Right lobe of liver (tissue), 4 donors: ENCODE results near the gene DPP6.

Source experiments
- POLR2A ChIP-seq: fragments of 450-650 bp; IDR thresholded peaks from one replicate; pipeline ENCODE4 v1.6.1; 2017; ENCODE audit warnings: antibody characterized with exemption, mild to moderate bottlenecking
- TF ChIP-seq, protein P1 (sequence below), 4 donors: fragments of 200-600 bp in 3 of 4; fragments of 450-650 bp in 1 of 4; IDR thresholded peaks; one replicate each; pipeline versions ENCODE4 v1.5.1 to v1.8.0; 2016 to 2022; ENCODE audit warnings: antibody characterized with exemption in 4 of 4, mild to moderate bottlenecking in 2 of 4
- donor health status: DM: no; HTN: no; CAD: no.
- donor health status: DM: no; HTN: no; CAD: no.
- donor health status: DM: no; HTN: yes; CAD: no.

DNA sequence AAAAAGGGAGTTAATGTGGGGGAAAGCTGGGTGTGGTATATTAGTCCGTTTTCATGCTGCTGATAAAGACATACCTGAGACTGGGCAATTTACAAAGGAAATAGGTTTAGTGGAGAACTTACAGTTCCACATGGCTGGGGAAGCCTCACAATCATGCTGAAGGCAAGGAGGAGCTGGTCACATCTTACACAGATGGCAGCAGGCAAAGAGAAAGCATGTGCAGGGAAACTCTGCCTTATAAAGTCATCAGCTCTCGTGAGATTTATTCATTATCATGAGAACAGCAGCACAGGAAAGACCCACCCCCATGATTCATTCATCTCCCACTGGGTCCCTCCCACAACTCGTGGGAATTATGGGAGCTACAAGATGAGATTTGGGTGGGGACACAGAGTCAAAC lies 836.5 kb downstream of the DPP6 start:
- TF ChIP-seq, protein P1, sequence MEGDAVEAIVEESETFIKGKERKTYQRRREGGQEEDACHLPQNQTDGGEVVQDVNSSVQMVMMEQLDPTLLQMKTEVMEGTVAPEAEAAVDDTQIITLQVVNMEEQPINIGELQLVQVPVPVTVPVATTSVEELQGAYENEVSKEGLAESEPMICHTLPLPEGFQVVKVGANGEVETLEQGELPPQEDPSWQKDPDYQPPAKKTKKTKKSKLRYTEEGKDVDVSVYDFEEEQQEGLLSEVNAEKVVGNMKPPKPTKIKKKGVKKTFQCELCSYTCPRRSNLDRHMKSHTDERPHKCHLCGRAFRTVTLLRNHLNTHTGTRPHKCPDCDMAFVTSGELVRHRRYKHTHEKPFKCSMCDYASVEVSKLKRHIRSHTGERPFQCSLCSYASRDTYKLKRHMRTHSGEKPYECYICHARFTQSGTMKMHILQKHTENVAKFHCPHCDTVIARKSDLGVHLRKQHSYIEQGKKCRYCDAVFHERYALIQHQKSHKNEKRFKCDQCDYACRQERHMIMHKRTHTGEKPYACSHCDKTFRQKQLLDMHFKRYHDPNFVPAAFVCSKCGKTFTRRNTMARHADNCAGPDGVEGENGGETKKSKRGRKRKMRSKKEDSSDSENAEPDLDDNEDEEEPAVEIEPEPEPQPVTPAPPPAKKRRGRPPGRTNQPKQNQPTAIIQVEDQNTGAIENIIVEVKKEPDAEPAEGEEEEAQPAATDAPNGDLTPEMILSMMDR (IDR thresholded peaks at IDR 0.05), result no peak
- no peak for TF ChIP-seq POLR2A
